ENCODE data around the gene RARG.
"Not testable (repeated sequence)": the region's sequence is repeated elsewhere in the genome, so short reads cannot be mapped to it uniquely, and the experiment has no call there.

The RARG gene

GRCh38 chr12:53173085-53173715 is 58.8 kb downstream of the RARG start:
- in situ Hi-C loops (cut with HindIII; ENCODE audit: low sequenced_read_pairs) = no loop called here

GRCh38 chr12:53172352-53172751 is 59.7 kb downstream of the RARG start:
- in situ Hi-C loops (cut with HindIII; ENCODE audit: low sequenced_read_pairs) = no loop called here

- in situ Hi-C loops (cut with HindIII; ENCODE audit: low sequenced_read_pairs) = no loop called here
Observed at GRCh38 chr12:53171725-53172329, 60.2 kb downstream of the RARG start.

DNA sequence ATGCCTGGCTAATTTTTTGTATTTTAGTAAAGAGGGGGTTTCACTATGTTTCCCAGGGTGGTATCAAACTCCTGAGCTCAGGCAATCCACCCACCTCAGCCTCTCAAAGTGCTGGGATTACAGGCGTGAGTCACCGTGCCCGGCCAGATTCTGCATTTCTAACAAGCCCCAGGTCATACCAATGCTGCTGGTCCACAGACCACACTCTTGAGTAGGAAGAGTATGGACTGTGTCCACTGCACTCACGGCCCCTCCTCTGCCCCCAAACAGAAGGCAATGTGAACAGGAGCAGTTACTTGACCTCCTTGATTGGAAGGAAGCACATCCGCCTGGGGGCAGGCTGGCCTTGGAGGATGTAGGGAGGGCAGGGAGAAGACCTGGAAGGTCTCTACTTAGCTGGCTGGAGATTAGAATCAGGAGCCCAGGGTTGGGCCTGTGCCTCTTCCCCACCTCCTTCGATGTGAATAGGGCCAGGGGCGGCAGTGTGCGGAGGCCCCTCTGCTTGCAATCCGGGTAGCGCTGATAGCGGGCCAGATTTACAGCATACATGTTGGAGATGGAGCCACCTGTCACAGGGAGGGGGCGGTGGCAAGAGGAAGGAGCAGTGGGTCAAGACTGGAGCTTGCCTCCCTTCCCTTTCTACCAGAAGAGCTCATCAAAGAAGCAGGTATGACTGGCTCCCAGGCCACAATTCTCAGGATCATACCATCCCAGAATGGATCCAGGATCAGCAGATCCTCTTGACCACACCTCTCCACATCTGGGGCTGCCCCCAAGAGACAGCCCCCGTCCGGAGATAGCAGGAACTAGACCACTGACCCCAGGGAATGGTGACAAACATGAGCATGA is 60.9 kb downstream of the RARG start:
- in situ Hi-C loops (cut with HindIII; ENCODE audit: low sequenced_read_pairs) = no loop called here

- in situ Hi-C loops (cut with HindIII; ENCODE audit: low sequenced_read_pairs) = no loop called here
Observed at GRCh38 chr12:53170215-53170614, 61.8 kb downstream of the RARG start.

- in situ Hi-C loops (cut with HindIII; ENCODE audit: low sequenced_read_pairs) = no loop called here
Observed at GRCh38 chr12:53169644-53170043, 62.4 kb downstream of the RARG start.

DNA sequence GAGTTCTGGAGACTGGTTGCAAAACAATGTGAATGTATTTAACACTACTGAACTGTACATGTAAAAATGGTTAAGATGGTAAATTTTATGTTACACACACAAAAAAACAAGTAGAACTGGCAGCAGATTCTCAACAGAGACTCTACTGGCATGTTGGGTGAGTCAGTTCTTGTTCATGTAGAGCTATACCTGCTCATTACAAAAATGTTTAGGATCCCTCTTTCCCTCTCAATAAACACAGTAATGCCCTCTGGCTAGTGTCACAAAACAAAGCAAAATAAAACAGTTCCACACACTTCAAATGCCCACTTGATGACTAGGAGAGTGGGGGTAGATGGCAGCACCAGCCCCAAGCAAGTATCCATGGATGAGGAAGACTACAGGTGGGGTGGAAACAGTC is 65.2 kb downstream of the RARG start:
- in situ Hi-C loops (cut with HindIII; ENCODE audit: low sequenced_read_pairs) = no loop called here

DNA sequence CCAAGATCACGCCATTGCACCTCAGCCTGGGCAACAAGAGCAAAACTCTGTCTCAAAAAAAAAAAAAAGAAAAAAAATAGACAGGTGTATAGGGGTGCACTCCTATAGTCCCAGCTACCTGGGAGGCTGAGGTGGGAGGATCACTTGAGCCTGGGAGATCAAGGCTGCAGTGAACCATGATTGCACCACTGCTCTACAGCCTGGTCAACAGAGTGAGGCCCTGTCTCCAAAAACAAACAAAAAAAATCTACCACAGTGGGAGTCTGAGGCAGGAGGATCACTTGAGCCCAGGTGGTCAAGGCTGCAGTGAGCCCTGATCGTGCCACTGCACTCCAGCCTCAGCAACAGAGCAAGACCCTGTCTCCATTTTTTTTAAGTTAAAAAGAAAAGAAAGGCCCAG is 69.0 kb downstream of the RARG start:
- in situ Hi-C loops (cut with HindIII; ENCODE audit: low sequenced_read_pairs) = not testable (repeated sequence)

- in situ Hi-C loops (cut with HindIII; ENCODE audit: low sequenced_read_pairs) = no loop called here
Observed at GRCh38 chr12:53161119-53161911, 70.7 kb downstream of the RARG start.

DNA sequence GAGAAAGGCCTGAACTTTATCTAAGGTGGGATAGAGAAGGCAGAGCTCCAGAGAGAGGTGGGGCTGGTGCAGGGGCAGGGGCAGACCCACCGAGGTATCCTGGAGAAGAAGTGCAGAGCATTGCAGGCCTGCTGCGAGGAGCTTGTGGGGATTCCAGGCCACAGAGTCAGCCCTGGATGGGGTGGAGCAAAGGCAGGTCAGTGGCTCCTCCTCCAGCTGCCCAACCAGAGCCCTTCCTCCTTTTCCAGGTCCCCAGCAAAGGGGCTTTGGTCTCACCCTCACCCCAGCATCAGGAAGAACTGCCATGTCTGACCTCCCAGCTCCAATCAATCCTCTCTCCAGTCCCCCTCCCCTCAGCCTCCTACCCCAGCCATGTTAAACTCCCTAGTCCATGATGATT is 71.3 kb downstream of the RARG start:
- in situ Hi-C loops (cut with HindIII; ENCODE audit: low sequenced_read_pairs) = no loop called here

Measured in DLD1 (cell line).